CD14-positive monocyte (primary cell): ENCODE results near the gene NGFR. TPM values are rescaled to one million over a fixed set of nuclear protein-coding genes. Genes with fewer than 3 reads are reported as not detected.

Source experiments
- DNase-seq, 3 donors: peaks; one replicate each; pipeline ENCODE4 v3.0.0-alpha.2; 2011 to 2022
- H2AFZ ChIP-seq: 2 replicates; pipeline ENCODE4 v1.6.0; 2012; ENCODE audit warnings: mild to moderate bottlenecking, low read depth, low read length, inconsistent platforms; ENCODE audit not compliant: insufficient read depth, poor library complexity, severe bottlenecking
- H3K27ac ChIP-seq, 2 donors: 1 replicate in 1 of 2; 2 replicates in 1 of 2; pipeline ENCODE4 v1.5.1; 2012 to 2013; ENCODE audit warnings: low read length in 2 of 2, control low read depth in 1 of 2, inconsistent platforms in 1 of 2, low read depth in 1 of 2, mild to moderate bottlenecking in 1 of 2
- H3K27me3 ChIP-seq, 2 donors: one replicate each; pipeline versions ENCODE4 v1.6.0 to v1.6.1; 2011 to 2013; ENCODE audit warnings: low read length in 2 of 2; ENCODE audit not compliant: control insufficient read depth in 2 of 2, insufficient read depth in 2 of 2
- H3K36me3 ChIP-seq, 2 donors: replicated peaks in 1 of 2; 1 replicate in 1 of 2; 2 replicates in 1 of 2; pipeline versions ENCODE4 v1.5.1 to v1.6.1; 2012 to 2013; ENCODE audit warnings: low read length in 2 of 2, control low read depth in 1 of 2, inconsistent platforms in 1 of 2, mild to moderate bottlenecking in 1 of 2; ENCODE audit not compliant: insufficient read depth in 2 of 2, control insufficient read depth in 1 of 2
- H3K4me1 ChIP-seq, 2 donors: 1 replicate in 1 of 2; 2 replicates in 1 of 2; pipeline versions ENCODE4 v1.5.1 to v1.6.1; 2012 to 2013; ENCODE audit warnings: low read length in 2 of 2, control low read depth in 1 of 2, inconsistent platforms in 1 of 2, mild to moderate bottlenecking in 1 of 2, moderate library complexity in 1 of 2; ENCODE audit not compliant: insufficient read depth in 2 of 2, control insufficient read depth in 1 of 2
- H3K4me2 ChIP-seq: replicated peaks from 2 replicates; pipeline ENCODE3; 2012; ENCODE audit warnings: low read length, moderate library complexity, mild to moderate bottlenecking; ENCODE audit not compliant: poor library complexity, severe bottlenecking; ENCODE audit errors: extremely low read depth
- H3K4me3 ChIP-seq, 3 experiments: fragments of 200-600 bp in 1 of 3; sonication (generic) in 1 of 3; replicated peaks in 1 of 3; 1 replicate in 2 of 3; 2 replicates in 1 of 3; pipeline ENCODE4 v1.5.1; 2011 to 2013; ENCODE audit warnings: low read length in 3 of 3, mild to moderate bottlenecking in 3 of 3, control low read depth in 2 of 3, low read depth in 2 of 3, inconsistent platforms in 1 of 3, moderate library complexity in 1 of 3
- H3K79me2 ChIP-seq: 2 replicates; pipeline ENCODE4 v1.6.0; 2012; ENCODE audit warnings: mild to moderate bottlenecking, control low read depth, inconsistent platforms, low read length, moderate library complexity; ENCODE audit not compliant: insufficient read depth
- H3K9ac ChIP-seq: 2 replicates; pipeline ENCODE4 v1.6.0; 2017; ENCODE audit warnings: low read length, mild to moderate bottlenecking; ENCODE audit not compliant: insufficient read depth, poor library complexity, severe bottlenecking
- H3K9me3 ChIP-seq, 2 donors: replicated peaks in 1 of 2; 1 replicate in 1 of 2; 2 replicates in 1 of 2; pipeline versions ENCODE4 v1.5.1 to v1.6.1; 2012 to 2013; ENCODE audit warnings: low read length in 2 of 2, control low read depth in 1 of 2; ENCODE audit not compliant: control insufficient read depth in 1 of 2, insufficient read depth in 1 of 2
- H4K20me1 ChIP-seq: 2 replicates; pipeline ENCODE4 v1.6.0; 2012; ENCODE audit warnings: mild to moderate bottlenecking, low read length, control low read depth, moderate library complexity; ENCODE audit not compliant: insufficient read depth
- H3K27ac Mint-ChIP-seq, 7 donors: one replicate each; pipeline ENCODE4 v1.8.0; 2020; ENCODE audit warnings: mild to moderate bottlenecking in 7 of 7, mixed read lengths in 7 of 7, moderate library complexity in 6 of 7, inconsistent platforms in 2 of 7
- H3K27me3 Mint-ChIP-seq, 3 donors: one replicate each; pipeline ENCODE4 v1.8.0; 2021 to 2022; ENCODE audit warnings: low read depth in 3 of 3, mild to moderate bottlenecking in 3 of 3, mixed read lengths in 3 of 3, moderate library complexity in 3 of 3, inconsistent platforms in 1 of 3
- H3K36me3 Mint-ChIP-seq, 2 donors: one replicate each; pipeline ENCODE4 v1.8.0; 2020; ENCODE audit warnings: mixed read lengths in 2 of 2, inconsistent platforms in 1 of 2, mild to moderate bottlenecking in 1 of 2
- H3K4me1 Mint-ChIP-seq: one replicate; pipeline ENCODE4 v1.8.0; 2020; ENCODE audit warnings: mild to moderate bottlenecking, mixed read lengths
- H3K4me3 Mint-ChIP-seq, 2 donors: one replicate each; pipeline ENCODE4 v1.8.0; 2020; ENCODE audit warnings: mild to moderate bottlenecking in 2 of 2, mixed read lengths in 2 of 2, moderate library complexity in 1 of 2
- H3K9me3 Mint-ChIP-seq, 7 donors: one replicate each; pipeline ENCODE4 v1.8.0; 2020 to 2022; ENCODE audit warnings: mixed read lengths in 7 of 7, mild to moderate bottlenecking in 6 of 7, moderate library complexity in 6 of 7, inconsistent platforms in 2 of 7
- WGBS: methylation state at CpG from one replicate; pipeline ENCODE4 v1.1.5; 2013; ENCODE audit warnings: missing lambda C conversion rate; ENCODE audit not compliant: insufficient coverage; 5-methylcytosine and 5-hydroxymethylcytosine counted together
- intact Hi-C, 2 donors: fragments of 100-400 bp; cut with micrococcal nuclease; formaldehyde crosslinking; loops; one replicate each; pipeline versions ENCODE4 v1.15.0 to v1.15.1; 2023
- polyA plus RNA-seq, 3 donors: library from polyadenylated mRNA; depleted of rRNA in 1 of 3; unstranded in 2 of 3; stranded (reverse) in 1 of 3; fragments of 300-500 nt in 2 of 3; fragments of >200 nt in 1 of 3; fragmentation: Illumina TruSeq in 2 of 3; gene quantifications; 1 replicate in 2 of 3; 2 replicates in 1 of 3; pipeline ENCODE4 v1.2.3, GENCODE V29; 2012 to 2021
- TF ChIP-seq, protein P1 (sequence below): fragments of 200-600 bp; IDR thresholded peaks from one replicate; pipeline ENCODE4 v1.8.0; 2022; ENCODE audit warnings: antibody characterized with exemption, mild to moderate bottlenecking

NGFR gene
- polyA plus RNA-seq, 3 donors, result 0.05 to 0.19 TPM; not detected in 1

DNA sequence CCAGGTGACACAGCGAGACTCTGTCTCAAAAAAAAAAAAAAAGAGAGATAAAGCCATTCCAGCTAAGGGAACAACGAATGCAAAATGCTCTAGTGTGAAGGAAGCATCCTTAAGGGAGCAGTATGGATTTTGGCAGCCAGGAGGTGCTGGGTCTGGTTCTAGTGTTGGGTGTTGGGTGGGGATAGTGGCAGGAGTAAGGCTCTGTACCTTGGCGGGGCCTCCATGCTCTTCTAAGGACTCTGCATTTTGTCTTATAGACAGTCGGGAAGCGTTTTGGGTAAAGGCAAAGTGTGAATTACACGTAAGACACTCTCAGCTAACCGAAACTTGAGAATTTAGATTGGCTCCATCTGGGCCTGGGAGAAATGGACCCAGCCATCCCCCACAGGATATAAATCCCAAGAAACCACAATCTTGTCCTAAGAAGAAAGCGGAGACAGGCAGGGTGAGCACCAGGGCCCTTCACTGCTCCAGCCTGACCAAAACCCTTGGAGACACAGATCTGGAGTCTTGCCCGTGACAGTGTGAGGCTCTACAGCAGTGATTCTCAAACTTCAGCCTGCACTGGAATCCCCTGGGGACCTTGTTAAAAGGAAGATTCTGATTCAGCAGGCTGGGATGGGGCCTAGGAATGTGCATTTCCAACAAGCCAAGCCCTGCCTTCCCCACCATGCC is 47.3 kb upstream of the NGFR start:
- Histone ChIP-seq H3K36me3 (no peaks in the 10 kb centered on the region), H2AFZ (no peak overlapping the region), H3K27ac (no peak overlapping the region), H3K4me2 (no peak overlapping the region), H3K4me1 (peaks cover 14 to 27% of the 10 kb centered on the region in 2 donors), H3K9me3 (no peaks in the 10 kb centered on the region), H3K79me2 (no peaks in the 10 kb centered on the region), H3K27me3 (no peaks in the 10 kb centered on the region), H3K4me3 (no peak overlapping the region), H3K9ac (no peak overlapping the region), H4K20me1 (no peaks in the 10 kb centered on the region)
- no peaks in the 10 kb centered on the region for H3K36me3 Mint-ChIP-seq
- peak overlapping the region in 1 of 7 donors; percentile 26 for H3K27ac Mint-ChIP-seq
- WGBS, result 97% methylated on average over 7 of the region's 9 CpGs
- TF ChIP-seq, protein P1, sequence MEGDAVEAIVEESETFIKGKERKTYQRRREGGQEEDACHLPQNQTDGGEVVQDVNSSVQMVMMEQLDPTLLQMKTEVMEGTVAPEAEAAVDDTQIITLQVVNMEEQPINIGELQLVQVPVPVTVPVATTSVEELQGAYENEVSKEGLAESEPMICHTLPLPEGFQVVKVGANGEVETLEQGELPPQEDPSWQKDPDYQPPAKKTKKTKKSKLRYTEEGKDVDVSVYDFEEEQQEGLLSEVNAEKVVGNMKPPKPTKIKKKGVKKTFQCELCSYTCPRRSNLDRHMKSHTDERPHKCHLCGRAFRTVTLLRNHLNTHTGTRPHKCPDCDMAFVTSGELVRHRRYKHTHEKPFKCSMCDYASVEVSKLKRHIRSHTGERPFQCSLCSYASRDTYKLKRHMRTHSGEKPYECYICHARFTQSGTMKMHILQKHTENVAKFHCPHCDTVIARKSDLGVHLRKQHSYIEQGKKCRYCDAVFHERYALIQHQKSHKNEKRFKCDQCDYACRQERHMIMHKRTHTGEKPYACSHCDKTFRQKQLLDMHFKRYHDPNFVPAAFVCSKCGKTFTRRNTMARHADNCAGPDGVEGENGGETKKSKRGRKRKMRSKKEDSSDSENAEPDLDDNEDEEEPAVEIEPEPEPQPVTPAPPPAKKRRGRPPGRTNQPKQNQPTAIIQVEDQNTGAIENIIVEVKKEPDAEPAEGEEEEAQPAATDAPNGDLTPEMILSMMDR, result no peak
- DNase-seq, result no peak
- no peaks in the 10 kb centered on the region for H3K9me3 Mint-ChIP-seq
- H3K27me3 Mint-ChIP-seq, result peaks cover 2 to 6% (median 4%) of the 10 kb centered on the region in 3 donors
- H3K4me3 Mint-ChIP-seq, result no peak overlapping the region
- peaks cover 21% of the 10 kb centered on the region for H3K4me1 Mint-ChIP-seq
- intact Hi-C loops, result no loop called here

DNA sequence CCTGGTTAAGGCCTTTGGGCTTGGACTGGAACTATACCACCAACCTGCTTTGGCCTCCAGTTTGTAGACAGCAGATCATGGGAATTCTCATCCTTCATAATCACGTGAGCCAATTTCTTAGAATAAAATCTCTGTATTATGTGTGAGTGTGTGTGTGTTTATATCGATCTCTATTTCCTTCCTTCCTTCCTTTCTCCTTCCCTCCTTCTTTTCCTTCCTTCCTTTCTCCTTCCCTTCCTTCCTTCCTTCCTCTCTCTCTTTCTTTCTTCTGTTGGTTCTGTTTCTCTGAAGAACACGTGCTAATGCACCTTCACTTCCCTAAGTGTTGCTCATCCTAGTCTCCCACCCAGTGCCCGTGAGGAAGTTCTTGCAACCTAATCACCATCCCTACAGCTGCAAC is 44.9 kb upstream of the NGFR start:
- no peak overlapping the region for H3K4me3 ChIP-seq
- no peak overlapping the region for H2AFZ ChIP-seq
- H3K4me1 Mint-ChIP-seq, result peaks cover 21% of the 10 kb centered on the region
- H3K27me3 Mint-ChIP-seq, result peaks cover 3 to 6% (median 3%) of the 10 kb centered on the region in 3 donors
- H3K9me3 Mint-ChIP-seq, result no peaks in the 10 kb centered on the region
- no peak overlapping the region for H3K27ac ChIP-seq
- H3K79me2 ChIP-seq, result no peaks in the 10 kb centered on the region
- H3K9ac ChIP-seq, result no peak overlapping the region
- no peaks in the 10 kb centered on the region for H3K9me3 ChIP-seq
- intact Hi-C loops, result no loop called here
- no peaks in the 10 kb centered on the region for H3K36me3 Mint-ChIP-seq
- H4K20me1 ChIP-seq, result no peaks in the 10 kb centered on the region
- H3K27me3 ChIP-seq, result no peaks in the 10 kb centered on the region
- no peak overlapping the region for H3K27ac Mint-ChIP-seq
- TF ChIP-seq, protein P1, result no peak
- no peak for DNase-seq
- H3K4me1 ChIP-seq, result peaks cover 14 to 27% of the 10 kb centered on the region in 2 donors
- 0% methylated on average over 1 of the region's 4 CpGs for WGBS
- no peak overlapping the region for H3K4me3 Mint-ChIP-seq
- no peak overlapping the region for H3K4me2 ChIP-seq
- no peaks in the 10 kb centered on the region for H3K36me3 ChIP-seq
